HG03558 (cell line): ENCODE data around the gene OPCML.

Source experiments
- ATAC-seq: cut with Tn5 transposase; IDR thresholded peaks from one replicate; pipeline ENCODE4 v1.9.1; 2021; ENCODE audit warnings: moderate number of reproducible peaks; ENCODE audit not compliant: unreplicated experiment; ENCODE audit errors: extremely low read depth

OPCML gene

DNA sequence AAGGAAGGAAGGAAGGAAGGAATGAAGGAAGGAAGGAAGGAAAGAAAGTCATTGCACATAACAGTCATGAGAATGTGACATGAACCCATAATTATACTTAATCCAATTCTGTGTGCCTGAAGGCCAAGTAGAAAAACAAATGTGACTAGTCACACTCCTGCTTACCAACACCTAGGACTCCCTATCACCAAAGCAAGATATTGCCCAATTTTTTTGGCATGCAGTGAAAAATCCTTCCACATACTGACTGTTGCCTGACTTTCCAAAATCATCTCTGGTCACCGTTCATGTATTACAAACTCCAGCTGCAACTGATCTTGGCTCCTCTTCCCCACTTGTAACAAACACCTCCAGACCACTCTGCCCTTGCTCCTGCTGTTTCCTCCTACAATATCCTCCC lies 516.8 kb downstream of the OPCML start:
- no peak for ATAC-seq

DNA sequence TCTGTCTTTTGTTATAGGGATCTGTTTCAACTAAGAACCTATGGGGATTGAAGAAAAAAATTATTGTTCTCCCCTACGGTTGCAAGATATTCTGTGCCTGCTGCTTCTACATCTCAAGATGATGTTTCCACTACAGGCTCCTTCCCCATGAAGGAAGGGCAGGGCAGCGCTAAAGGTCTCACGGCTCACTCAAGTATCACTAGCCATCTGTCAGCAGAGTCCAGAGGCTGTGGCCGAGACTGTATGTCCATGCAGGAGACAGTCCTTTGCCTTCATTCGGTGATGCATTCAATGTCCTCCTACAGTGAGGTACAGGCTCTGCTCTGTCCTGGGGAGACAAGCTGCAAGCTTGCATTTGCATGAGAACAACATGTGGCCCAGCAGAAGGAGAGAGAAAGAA lies 518.0 kb downstream of the OPCML start:
- ATAC-seq, result no peak

DNA sequence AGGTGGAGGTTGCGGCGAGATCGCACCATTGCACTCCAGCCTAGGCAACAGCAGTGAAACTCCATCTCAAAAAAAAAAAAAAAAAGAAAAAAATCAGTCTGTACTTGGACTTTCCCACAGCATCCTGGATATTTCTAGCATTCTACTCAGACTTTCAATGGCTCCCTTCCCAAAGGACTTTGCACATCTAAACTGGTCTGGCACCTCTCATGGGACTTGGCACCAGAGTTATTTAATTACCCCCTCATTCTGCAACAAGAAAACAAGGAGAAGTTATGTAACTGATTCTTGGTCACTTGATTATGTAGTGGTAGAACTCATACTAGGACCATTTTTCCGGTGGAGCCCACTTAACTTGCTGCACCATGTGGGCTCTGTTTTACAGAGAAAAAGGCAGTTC lies 519.5 kb downstream of the OPCML start:
- no peak for ATAC-seq

DNA sequence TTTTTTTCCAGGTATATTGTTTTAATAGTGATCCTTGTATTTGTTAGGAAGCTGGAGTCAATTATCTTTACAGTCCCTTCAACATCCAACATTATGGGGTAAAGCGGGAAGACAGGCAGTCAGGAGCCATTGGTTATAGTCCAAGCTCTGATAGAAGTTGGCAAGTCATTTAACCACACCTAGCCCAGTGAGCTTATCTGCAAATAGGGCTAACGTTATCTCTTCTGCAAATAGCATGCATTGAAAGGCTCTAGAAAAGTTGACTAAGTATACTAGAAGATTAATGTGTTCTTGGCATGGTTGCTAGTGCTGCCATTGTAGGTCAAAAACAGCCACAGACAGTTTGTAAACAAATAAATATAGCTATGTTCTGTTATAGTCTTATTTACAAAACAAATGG lies 520.7 kb downstream of the OPCML start:
- no peak for ATAC-seq

DNA sequence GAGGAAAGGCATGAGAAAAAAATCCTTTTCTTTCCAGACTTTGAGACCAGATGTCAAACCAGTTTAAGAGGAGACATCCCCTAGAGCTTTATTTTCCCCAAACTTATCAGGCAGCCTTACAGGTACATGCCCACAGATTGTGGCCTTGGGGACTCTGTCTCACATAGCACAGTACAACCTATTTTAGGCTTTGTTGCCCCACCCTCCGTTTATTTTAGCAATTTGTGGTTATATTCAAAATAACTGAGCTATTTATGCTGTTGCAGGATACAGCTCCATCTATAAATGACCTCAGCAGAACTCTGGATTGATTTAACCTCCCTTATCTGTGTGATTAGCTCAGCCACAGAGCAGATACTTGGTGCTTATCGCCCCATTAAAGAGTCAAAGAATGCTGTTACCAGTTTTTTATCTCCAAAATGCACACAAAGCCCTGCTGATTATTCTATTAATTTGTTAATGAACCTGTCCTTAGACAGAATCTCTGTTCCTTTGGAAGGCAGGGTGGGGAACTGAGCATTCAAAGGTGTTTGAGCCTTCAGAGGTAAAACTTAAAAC lies 525.2 kb downstream of the OPCML start:
- no peak for ATAC-seq

DNA sequence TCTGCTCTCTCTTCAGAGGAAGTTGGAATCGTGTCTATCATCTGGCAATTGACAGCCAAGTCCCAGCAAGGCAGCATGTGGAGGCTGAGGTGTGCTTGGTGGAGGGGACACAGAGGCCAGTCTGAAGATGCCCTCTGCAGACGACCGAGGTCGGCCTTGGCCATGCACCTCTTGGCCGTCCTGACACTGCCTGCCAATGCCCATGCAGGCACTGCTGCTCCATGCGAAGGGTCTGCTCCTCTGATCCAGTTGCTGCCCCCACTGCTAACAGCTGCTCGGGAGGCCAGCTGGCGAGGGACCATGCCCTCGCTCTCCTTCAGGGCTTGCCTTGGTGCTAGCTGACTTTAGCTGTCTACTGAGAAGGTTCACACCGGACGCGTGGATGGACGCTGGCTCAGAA lies 527.9 kb downstream of the OPCML start:
- no peak for ATAC-seq

DNA sequence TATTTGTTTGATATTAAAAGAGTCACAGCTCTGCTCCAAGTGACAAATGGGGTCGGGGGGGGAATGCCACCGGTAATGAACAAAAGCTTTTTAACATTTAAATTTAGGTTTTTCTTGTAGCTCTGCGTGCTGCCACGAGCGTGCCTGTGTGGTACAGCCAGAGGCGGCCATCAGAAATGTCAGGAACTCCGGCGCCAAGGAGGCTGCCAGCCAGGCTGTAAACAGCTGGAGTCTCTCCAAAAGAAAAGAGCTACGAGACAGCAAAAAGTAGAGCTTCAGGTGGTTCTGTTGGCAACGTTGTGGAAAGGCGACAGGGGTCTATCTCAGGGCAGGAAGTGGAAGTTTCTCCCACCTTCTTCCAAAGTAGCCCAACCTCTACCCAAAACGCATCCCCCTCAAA lies 532.8 kb downstream of the OPCML start:
- ATAC-seq, result no peak

DNA sequence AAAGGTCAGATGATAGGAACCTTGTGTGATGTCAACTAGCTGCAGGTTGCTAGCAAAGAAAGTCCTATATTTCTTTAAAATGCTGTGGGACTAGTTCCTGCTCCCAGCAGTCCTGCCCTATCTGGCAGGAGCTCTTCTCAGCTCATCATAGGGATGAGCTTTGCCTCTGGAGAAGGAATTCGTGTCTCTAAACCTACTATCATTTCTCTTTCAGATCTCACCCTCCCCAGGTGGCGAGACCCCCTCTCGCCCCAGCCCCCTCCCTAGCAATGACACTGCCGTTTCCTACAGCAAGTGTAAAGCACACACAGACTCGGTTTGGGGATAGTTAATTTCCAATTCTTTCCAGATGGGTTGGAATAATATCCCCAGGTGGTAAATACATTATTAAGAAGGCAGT lies 533.3 kb downstream of the OPCML start:
- ATAC-seq, result no peak

DNA sequence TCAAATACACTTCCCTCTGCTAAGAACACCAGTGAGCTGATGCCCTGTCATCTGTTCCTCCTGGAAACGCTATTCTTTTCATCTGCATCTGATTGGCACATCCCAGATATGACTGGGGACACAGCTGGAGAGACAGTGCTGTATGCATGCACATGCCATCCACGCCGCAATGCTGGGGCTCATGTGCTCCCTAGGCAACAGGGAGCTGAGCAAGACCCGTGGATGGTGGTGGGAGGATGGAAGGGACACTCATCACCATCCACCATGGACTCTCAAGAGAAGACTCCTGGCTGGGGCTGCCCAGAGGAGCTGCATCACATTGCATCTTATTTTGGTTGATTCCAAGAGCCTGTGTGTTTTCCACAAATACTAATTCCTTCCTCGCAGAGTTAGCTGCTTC lies 534.9 kb downstream of the OPCML start:
- ATAC-seq, result no peak

DNA sequence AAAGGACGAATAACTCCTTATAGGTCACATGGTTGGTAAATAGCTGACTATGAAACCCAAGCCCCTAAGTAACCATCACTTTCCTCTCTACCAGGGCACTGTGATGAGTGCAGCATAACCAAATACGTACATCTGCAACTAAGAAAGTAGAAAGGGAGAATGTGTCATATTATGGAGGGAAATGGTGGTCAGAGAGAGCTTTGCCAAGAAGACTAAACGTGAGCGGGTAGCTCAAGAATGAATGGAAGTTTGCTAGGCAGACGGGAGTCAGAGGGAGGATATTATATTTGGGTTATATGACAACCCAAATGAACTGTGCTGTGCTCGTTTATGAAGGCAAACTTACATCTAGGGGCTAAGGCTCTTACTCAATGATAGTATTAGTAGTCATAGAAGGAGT lies 537.3 kb downstream of the OPCML start:
- no peak for ATAC-seq

DNA sequence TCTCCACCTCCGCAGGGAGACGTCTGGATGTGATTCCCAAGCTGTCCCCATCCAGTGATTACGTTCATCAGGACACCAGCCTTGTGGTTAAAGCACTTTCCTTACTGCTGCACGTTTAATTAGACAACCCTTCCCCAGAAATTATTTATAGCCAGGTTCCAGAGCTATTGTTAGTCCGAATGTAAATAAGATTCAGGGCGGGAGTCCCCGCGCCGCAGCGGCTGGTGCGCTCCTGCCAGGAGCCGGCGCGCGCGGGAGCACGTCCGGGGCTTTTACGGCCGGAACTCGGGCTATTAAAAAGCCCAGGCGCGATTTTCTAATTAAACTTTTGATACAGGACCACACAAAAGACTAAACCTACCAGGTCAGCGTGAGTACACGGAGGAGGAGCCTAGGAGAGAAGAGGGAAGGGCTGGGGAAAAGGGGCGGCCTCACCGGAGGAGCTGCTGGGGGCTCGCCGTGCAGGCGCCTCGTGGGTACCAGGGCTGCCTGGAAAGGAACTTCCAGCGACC lies 538.3 kb downstream of the OPCML start:
- ATAC-seq, result no peak

DNA sequence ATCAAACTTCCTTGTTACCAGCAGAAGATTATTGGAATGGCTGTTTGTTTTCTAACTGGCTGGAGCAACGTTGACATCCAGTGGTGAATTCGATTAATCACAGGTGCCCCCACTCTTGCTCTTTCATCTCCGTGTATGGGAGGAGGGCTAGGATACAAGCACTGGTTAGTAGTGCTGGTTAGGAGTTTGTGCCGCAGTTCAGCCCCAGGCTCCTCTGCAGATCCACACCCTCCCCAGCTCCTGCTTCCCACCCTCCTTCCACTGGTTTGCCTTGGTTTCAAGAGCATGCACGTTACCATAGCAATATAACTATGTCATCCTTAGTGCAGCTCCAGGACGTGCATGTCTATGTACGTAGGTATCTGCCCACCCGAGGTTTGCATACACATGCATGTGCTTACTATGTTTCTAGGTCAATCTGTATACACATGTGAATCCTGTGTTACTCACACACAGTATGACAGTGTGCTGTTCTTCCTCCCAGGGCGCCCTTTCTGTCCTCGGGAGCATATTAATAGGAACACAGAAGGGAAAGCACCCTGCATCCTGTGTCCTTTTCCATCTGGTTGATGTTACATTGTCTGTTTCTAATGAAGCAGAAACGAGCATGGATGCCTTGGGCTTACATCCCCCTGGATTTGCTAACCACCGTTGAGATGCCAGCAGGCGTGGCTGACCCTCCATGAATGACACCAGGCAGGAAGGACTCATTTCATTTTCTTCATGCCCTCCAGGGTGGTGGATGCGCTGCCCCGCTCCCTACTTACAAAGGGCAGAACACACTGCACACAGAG lies 539.3 kb downstream of the OPCML start:
- ATAC-seq, result no peak

DNA sequence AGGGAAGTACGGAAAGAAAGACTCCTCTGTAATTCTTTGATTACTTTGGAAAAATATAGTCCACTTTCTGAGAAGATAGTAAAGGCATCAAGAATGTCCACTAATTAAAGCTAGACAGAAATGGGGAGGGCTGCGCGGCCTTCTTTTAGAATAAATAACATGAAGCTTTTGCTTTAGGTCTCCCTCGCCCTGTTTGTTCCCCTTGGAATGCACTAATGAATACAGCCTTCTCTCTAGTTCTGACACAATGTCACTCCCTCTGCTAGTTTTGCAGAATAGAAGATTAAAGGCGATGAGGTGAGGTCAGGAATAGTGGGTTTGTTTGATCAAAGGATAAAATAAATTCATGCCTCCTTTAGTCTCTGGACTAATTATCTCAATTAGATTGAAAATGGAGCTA lies 543.9 kb downstream of the OPCML start:
- no peak for ATAC-seq

DNA sequence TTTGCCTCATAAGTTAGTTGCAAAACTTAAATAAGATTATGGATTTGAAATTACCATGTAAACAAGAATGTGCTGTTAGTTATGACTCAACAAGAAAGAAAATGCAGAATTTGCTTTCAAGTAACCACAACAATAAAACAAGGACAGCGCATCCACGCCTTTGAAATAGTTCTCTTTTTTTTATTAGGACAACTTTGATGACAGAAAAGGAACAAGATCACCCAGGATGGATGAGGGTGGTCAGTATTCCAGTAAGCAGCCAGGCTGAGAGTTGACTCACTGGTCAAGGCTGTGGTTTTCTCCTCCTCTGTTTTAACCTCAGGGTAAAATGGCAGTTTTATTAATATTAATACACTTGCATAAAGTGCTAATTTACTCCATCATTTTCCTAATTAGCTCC lies 544.4 kb downstream of the OPCML start:
- no peak for ATAC-seq

DNA sequence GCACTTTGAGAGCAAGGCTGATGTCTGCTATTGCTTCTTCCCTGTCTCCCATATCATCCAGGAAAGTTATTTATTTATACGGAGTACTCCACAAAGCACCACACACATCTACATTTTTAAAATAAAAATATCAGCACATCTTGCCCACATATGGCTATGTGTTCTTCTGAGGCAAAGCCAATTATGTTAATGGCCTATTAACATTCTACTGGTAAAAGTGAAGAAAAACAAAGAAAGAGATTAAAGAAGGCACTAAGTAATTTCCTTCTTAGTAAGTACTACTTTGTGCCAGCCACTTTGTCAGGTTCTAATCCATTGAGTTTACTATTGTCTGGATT lies 548.7 kb downstream of the OPCML start:
- ATAC-seq, result no peak

DNA sequence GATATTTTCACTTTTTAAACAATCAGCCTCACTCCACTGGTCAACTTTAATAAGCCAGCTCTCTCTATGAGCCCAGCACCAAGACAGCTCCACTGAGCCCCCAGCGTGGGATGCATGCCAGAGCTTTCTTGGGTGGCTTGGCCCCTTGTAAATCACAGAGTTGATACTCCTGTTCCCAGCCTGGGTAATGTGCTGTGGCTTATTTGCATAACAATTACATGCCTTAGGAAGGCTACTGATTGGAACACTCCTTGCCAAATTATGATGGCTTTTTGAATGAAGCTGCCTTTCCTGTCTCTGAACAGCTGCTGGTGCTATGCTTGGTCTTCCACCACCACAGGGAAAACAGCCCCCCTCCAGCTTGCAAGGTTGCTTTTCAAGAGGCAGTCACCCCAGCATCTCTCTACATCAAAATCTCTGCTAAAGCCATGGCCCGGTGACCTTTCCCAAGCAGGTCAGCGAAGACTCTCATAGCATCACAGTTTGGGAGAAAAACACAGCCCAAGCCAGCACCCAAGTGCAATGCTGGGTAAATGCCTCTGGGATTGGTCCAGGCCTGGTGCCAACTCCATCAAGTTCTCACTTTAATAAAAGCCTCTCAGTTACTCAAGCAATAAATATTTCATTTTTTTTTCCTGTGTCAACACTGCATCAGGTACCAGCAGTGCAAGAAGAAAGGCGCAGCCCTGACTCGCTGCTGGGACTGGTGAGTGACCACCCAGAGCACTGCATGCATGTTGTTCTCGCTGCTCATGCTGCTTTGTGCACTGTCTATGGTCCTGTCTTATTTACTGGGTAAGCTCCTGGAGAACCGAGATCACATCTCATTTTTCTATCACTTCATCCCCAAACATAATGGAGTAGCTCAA lies 549.3 kb downstream of the OPCML start:
- ATAC-seq, result no peak

DNA sequence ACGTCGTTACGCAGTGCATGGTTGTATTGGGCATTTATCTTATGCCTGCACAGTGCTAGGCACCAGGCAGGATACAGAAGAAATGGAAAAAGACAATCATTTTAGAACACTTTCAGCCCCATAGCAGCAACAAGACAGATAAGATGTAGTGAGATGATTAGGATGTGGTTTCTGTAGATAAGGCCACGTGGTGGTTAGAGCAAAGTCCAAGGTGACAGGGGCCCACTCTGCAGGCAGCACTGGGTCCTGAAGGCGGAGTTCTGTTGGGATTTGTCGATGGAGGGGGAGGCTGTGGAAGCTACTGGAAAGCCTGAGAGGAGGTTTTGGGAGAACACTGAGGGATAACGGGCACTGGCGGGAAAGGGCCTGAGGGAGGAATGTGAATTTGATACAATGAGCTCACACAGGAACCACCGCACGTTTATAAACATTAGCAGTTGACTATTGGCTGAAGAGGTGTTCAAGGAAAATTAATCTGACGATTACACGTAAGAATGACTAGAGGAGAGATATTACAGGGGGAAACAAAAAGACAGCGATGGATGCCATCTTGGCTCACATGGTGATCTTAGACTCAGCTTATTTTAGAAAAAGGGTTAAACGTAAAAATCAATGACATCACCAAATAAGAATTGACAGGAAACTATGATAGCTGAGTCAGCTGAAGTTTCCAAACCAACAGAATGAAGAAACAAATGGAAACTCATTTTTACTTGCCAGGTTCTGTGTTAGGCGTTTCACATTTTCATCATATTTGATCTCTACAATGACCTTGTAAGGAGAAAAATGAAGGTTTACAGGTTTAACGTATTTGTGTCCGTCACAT lies 551.0 kb downstream of the OPCML start:
- no peak for ATAC-seq

DNA sequence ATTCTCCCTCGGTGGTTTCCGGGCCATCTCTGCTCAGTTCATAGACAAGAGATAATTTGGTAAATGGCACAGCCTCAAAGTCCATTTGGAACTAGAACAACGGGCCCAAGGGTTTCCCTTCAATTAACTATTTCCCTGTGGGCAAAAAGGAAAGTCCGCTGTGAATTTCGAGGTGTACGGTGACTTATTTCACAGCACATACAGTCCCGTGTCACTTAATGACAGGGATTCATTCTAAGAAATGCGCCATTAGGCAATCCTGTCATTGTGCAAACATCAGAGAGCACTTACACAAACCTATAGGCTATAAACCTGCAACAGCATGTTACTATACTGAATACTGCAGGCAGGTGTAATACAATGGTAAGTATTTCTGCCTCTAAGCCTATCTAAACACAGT lies 551.6 kb downstream of the OPCML start:
- ATAC-seq, result no peak

DNA sequence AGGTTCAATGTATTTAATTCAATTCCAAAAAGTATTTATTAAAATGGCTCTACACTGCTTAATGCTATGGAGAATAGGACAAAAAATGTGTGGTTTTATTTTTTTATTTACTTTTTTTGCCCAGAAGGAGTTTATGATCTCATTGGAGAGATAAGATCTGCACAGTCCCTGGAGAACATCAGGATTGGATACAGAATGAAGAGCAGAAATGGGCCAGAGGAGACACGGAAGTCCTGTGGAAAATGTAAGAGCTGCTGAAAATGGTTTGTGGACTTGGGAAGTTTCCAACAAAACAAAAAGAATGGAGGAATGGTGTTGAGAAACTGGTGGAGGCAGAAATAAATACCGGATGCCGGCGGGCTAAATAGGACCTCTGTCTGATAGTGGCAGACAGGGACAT lies 554.6 kb downstream of the OPCML start:
- no peak for ATAC-seq

DNA sequence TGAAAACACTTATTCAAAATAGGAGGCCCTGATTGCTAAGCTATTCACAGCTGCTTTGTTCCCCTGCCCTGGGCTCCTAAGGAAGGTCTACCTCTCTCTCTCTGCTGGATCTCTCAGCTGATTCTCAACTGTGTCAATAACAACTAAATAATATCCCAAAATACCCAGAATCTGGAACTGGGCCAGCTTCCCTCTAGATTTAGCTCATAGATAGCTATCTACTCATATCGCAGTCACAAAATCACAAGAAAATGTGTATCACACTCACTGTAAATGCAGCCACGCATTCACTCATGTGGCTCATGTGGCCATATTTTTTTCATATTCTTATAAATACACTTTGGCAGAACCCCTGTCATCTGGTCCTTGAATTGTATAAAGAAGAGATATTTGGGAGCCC lies 555.1 kb downstream of the OPCML start:
- no peak for ATAC-seq
